HK-2 (cell line): ENCODE measurements around the gene PREP.

Experiments
- DNase-seq: peaks from one replicate; pipeline ENCODE4 v3.0.0-alpha.2; 2018; ENCODE audit not compliant: unreplicated experiment

Gene PREP

GRCh38 chr6:105391705-105392104 lies 11.2 kb downstream of the PREP start:
- DNase-seq = no peak

- no peak for DNase-seq
These were observed 13.3 kb downstream of the PREP start for GRCh38 chr6:105389543-105389942.

GRCh38 chr6:105388392-105388791 lies 14.5 kb downstream of the PREP start:
- no peak for DNase-seq

GRCh38 chr6:105384004-105384403 lies 18.9 kb downstream of the PREP start:
- peak; percentile 49 for DNase-seq

- DNase-seq = no peak
These were observed 19.9 kb downstream of the PREP start for GRCh38 chr6:105382958-105383357.

GRCh38 chr6:105382496-105382895 lies 20.4 kb downstream of the PREP start:
- DNase-seq = no peak

GRCh38 chr6:105380634-105381033 lies 22.2 kb downstream of the PREP start:
- DNase-seq = no peak

GRCh38 chr6:105375797-105376196 lies 27.1 kb downstream of the PREP start:
- DNase-seq = no peak

- no peak for DNase-seq
These were observed 28.9 kb downstream of the PREP start for GRCh38 chr6:105374010-105374420.

GRCh38 chr6:105373481-105373880 lies 29.4 kb downstream of the PREP start:
- no peak for DNase-seq

GRCh38 chr6:105372849-105373182 lies 30.1 kb downstream of the PREP start:
- DNase-seq = no peak

GRCh38 chr6:105372142-105372848 lies 30.6 kb downstream of the PREP start:
- no peak for DNase-seq

- DNase-seq = no peak
These were observed 32.5 kb downstream of the PREP start for GRCh38 chr6:105370351-105370750.

GRCh38 chr6:105369145-105369544 lies 33.7 kb downstream of the PREP start:
- no peak for DNase-seq

- no peak for DNase-seq
These were observed 38.6 kb downstream of the PREP start for GRCh38 chr6:105364243-105364642.

- no peak for DNase-seq
These were observed 39.7 kb downstream of the PREP start for GRCh38 chr6:105363100-105363754.

GRCh38 chr6:105359419-105360370 lies 43.2 kb downstream of the PREP start:
- DNase-seq = peak; percentile 14

- no peak for DNase-seq
These were observed 45.7 kb downstream of the PREP start for GRCh38 chr6:105357165-105357564.

GRCh38 chr6:105352037-105352617 lies 50.8 kb downstream of the PREP start:
- DNase-seq = no peak

- no peak for DNase-seq
These were observed 54.0 kb downstream of the PREP start for GRCh38 chr6:105348897-105349296.

GRCh38 chr6:105346052-105346451 lies 56.8 kb downstream of the PREP start:
- DNase-seq = no peak

- DNase-seq = no peak
These were observed 57.4 kb downstream of the PREP start for GRCh38 chr6:105345506-105345905.
